PC-3 (cell line): Measurements from ENCODE around the gene MAP3K7CL. TPM values are rescaled to one million over a fixed set of nuclear protein-coding genes. Genes with fewer than 3 reads are reported as not detected.

ENCODE experiments used
- ATAC-seq: fragments of 200-7000 bp; cut with Tn5 transposase; 2 replicates; pipeline ENCODE4 v1.9.1; 2020; ENCODE audit warnings: mild to moderate bottlenecking, moderate library complexity
- BruUV-seq: library from RNA; stranded (reverse); fragments of 400-500 nt; replicated peaks from 2 replicates; lab custom pipeline; 2021; lab: Mats Ljungman, UMichigan
- CTCF ChIA-PET: fragments of 300-600 bp; sonication (Branson Sonifier 250); formaldehyde crosslinking; loops from one replicate; lab custom pipeline; 2022; ENCODE audit warnings: antibody characterized with exemption; lab: Charles Lee
- POLR2A ChIA-PET: fragments of 300-600 bp; sonication (Branson Sonifier 250); formaldehyde crosslinking; loops from one replicate; lab custom pipeline; 2022; ENCODE audit warnings: antibody characterized with exemption; ENCODE audit not compliant: unreplicated experiment; lab: Charles Lee
- DNase-seq: peaks from one replicate; pipeline ENCODE4 v3.0.0-alpha.2; 2015
- H2AFZ ChIP-seq: fragments of 300-600 bp; sonication (generic); 2 replicates; pipeline ENCODE4 v1.6.0; 2016; ENCODE audit warnings: antibody characterized with exemption, low read length
- H3F3A ChIP-seq: fragments of 300-600 bp; sonication (generic); one replicate; pipeline ENCODE4 v1.6.0; 2017; ENCODE audit warnings: antibody characterized with exemption, low read length, control low read depth, mild to moderate bottlenecking; ENCODE audit not compliant: unreplicated experiment
- H3K27ac ChIP-seq: fragments of 300-600 bp; sonication (generic); 2 replicates; pipeline ENCODE4 v1.5.1; 2016; ENCODE audit warnings: mild to moderate bottlenecking, low read length
- H3K27me3 ChIP-seq: fragments of 300-600 bp; sonication (generic); 2 replicates; pipeline ENCODE4 v1.6.1; 2016; ENCODE audit warnings: low read length, mixed read lengths
- H3K36me3 ChIP-seq: fragments of 300-600 bp; sonication (generic); 2 replicates; pipeline ENCODE4 v1.6.1; 2016; ENCODE audit warnings: low read depth, mixed run types, low read length, mixed read lengths
- H3K4me1 ChIP-seq: fragments of 300-600 bp; sonication (generic); 2 replicates; pipeline ENCODE4 v1.5.1; 2016; ENCODE audit warnings: low read length; ENCODE audit not compliant: insufficient read depth
- H3K4me2 ChIP-seq: fragments of 300-600 bp; sonication (generic); 2 replicates; pipeline ENCODE4 v1.6.0; 2016; ENCODE audit warnings: low read length
- H3K4me3 ChIP-seq: fragments of 300-600 bp; sonication (generic); 2 replicates; pipeline ENCODE4 v1.5.1; 2016; ENCODE audit warnings: mild to moderate bottlenecking, low read length, mixed read lengths
- H3K79me2 ChIP-seq: fragments of 300-600 bp; sonication (generic); 2 replicates; pipeline ENCODE4 v1.6.1; 2017; ENCODE audit warnings: low read length, mixed read lengths
- H3K9ac ChIP-seq: fragments of 300-600 bp; sonication (generic); 2 replicates; pipeline ENCODE4 v1.6.0; 2016; ENCODE audit warnings: mild to moderate bottlenecking, low read length
- H3K9me2 ChIP-seq: fragments of 300-600 bp; sonication (generic); replicated peaks from 2 replicates; pipeline ENCODE4 v1.6.1; 2016; ENCODE audit warnings: mixed run types, low read length, mixed read lengths
- H3K9me3 ChIP-seq: fragments of 300-600 bp; sonication (generic); 2 replicates; pipeline ENCODE4 v1.6.1; 2016; ENCODE audit warnings: low read length, mixed read lengths
- H4K20me1 ChIP-seq: fragments of 300-600 bp; sonication (generic); 2 replicates; pipeline ENCODE4 v1.6.1; 2016; ENCODE audit warnings: low read length, mixed read lengths
- EZH2 ChIP-seq: fragments of 300-600 bp; sonication (generic); IDR thresholded peaks from one replicate; pipeline ENCODE4 v1.6.1; 2017; ENCODE audit warnings: antibody characterized with exemption, mild to moderate bottlenecking, low read length; ENCODE audit not compliant: unreplicated experiment
- EZH2phosphoT487 ChIP-seq: fragments of 300-600 bp; sonication (generic); IDR thresholded peaks from 2 replicates; pipeline ENCODE4 v1.6.1; 2018; ENCODE audit warnings: mild to moderate bottlenecking, antibody characterized with exemption, low read length, borderline replicate concordance
- intact Hi-C: fragments of 100-400 bp; cut with micrococcal nuclease; formaldehyde crosslinking; loops from 2 replicates; pipeline ENCODE4 v1.9.0; 2023
- total RNA-seq: library from RNA; depleted of rRNA; stranded (reverse); fragments of >200 nt; gene quantifications from 2 replicates; pipeline ENCODE4 v1.2.3, GENCODE V29; 2014
- TF ChIP-seq, protein P1 (sequence below): fragments of 300-600 bp; sonication (generic); conservative IDR thresholded peaks from 2 replicates; pipeline ENCODE4 v1.5.1; 2017; ENCODE audit warnings: antibody characterized with exemption, low read depth, mild to moderate bottlenecking, low read length

The MAP3K7CL gene
- total RNA-seq, 1 experiment from 2014 or later, result 1.3 TPM

GRCh38 chr21:29091033-29091432, 39.4 kb upstream of the MAP3K7CL start:
- ATAC-seq (peak; percentile 89), DNase-seq (peak; percentile 84)
- TF ChIP-seq, protein P1, sequence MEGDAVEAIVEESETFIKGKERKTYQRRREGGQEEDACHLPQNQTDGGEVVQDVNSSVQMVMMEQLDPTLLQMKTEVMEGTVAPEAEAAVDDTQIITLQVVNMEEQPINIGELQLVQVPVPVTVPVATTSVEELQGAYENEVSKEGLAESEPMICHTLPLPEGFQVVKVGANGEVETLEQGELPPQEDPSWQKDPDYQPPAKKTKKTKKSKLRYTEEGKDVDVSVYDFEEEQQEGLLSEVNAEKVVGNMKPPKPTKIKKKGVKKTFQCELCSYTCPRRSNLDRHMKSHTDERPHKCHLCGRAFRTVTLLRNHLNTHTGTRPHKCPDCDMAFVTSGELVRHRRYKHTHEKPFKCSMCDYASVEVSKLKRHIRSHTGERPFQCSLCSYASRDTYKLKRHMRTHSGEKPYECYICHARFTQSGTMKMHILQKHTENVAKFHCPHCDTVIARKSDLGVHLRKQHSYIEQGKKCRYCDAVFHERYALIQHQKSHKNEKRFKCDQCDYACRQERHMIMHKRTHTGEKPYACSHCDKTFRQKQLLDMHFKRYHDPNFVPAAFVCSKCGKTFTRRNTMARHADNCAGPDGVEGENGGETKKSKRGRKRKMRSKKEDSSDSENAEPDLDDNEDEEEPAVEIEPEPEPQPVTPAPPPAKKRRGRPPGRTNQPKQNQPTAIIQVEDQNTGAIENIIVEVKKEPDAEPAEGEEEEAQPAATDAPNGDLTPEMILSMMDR, result no peak
- TF ChIP-seq EZH2phosphoT487 (no peak), EZH2 (no peak)
- H3K9ac ChIP-seq, result no peak overlapping the region
- H3K4me1 ChIP-seq, result peaks cover 16% of the 10 kb centered on the region
- intact Hi-C loops, result loop anchor here (1.0 to 2.0 kb wide), 4 partner anchors 54 to 758 kb away; no protein-coding TSS in a partner anchor
- CTCF ChIA-PET, result interaction anchor here (0.6 to 1.5 kb wide), 5 partner anchors 10 to 473 kb away, joined by 3 to 10 read pairs (median 4); no protein-coding TSS in a partner anchor
- no peak overlapping the region for H3K4me3 ChIP-seq
- BruUV-seq, result no TSS peak
- no peaks in the 10 kb centered on the region for H3K79me2 ChIP-seq
- H3K9me2 ChIP-seq, result no peaks in the 10 kb centered on the region
- POLR2A ChIA-PET, result no interaction called here
- no peaks in the 10 kb centered on the region for H3F3A ChIP-seq
- no peaks in the 10 kb centered on the region for H4K20me1 ChIP-seq
- peak overlapping the region; percentile 7; the same call in 1 of the 2 replicates for H3K27ac ChIP-seq
- H3K27me3 ChIP-seq, result no peaks in the 10 kb centered on the region
- H2AFZ ChIP-seq, result peak overlapping the region; percentile 31; the same call in 1 of the 2 replicates
- no peaks in the 10 kb centered on the region for H3K9me3 ChIP-seq
- H3K36me3 ChIP-seq, result no peaks in the 10 kb centered on the region
- H3K4me2 ChIP-seq, result peak overlapping the region; percentile 47

DNA sequence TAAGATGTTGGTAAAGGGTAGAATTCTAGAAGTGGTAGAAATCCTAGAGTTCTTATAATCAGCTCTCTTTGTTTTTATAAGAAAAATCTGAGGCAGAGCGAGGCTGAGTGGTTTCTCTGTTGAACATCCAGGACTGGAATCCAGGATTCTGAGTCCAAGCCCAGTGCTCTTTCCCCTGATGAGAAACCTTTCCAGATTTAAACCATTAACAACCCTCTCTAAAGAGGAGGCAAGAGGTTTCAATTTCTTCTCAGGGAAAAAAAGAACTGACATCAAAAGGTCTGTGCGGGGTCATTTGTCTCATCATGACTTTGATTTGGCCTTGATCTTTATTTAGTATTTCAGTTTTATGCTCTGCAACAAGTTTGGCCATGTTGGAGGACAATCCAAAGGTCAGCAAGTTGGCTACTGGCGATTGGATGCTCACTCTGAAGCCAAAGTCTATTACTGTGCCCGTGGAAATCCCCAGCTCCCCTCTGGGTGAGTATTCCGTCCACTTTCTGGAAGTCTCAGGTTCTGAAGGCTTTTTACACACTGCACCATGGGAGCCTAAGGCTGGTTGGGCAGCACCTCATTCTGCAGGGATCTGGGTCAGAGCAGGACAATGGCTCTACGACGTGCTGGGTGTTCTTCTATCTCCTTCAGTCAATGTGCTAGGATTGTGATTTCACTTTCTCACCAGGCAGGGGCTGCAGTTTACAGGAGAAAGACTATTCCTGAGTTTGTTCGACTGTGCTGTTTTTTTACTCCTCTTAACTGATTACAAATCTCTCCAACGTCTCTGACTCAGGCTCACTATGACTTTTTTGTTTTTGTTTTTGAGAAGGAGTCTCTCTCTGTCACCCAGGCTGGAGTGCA, 38.1 kb upstream of the MAP3K7CL start:
- ChIA-PET CTCF (interaction anchor here (1.5 kb wide), 1 partner anchor 284 kb away, joined by 4 read pairs; no protein-coding TSS in a partner anchor), POLR2A (no interaction called here)
- no peaks in the 10 kb centered on the region for H3K79me2 ChIP-seq
- BruUV-seq, result no TSS peak
- intact Hi-C loops, result no loop called here
- no peak overlapping the region for H2AFZ ChIP-seq
- H3F3A ChIP-seq, result no peaks in the 10 kb centered on the region
- H4K20me1 ChIP-seq, result no peaks in the 10 kb centered on the region
- H3K9ac ChIP-seq, result no peak overlapping the region
- peaks cover 16% of the 10 kb centered on the region for H3K4me1 ChIP-seq
- no peaks in the 10 kb centered on the region for H3K27me3 ChIP-seq
- H3K4me2 ChIP-seq, result no peak overlapping the region
- no peak for ATAC-seq
- H3K27ac ChIP-seq, result no peak overlapping the region
- TF ChIP-seq, protein P1, result no peak
- no peaks in the 10 kb centered on the region for H3K9me3 ChIP-seq
- DNase-seq, result no peak
- no peak overlapping the region for H3K4me3 ChIP-seq
- no peaks in the 10 kb centered on the region for H3K36me3 ChIP-seq
- H3K9me2 ChIP-seq, result no peaks in the 10 kb centered on the region
